Natural killer cell (primary cell): ENCODE results near the gene PFKP. TPM values are rescaled to one million over a fixed set of nuclear protein-coding genes. Genes with fewer than 3 reads are reported as not detected.

Experiments
- ATAC-seq, 3 donors: fragments of 150-1000 bp in 2 of 3; fragments of 200-7000 bp in 1 of 3; cut with Tn5 transposase; 1 replicate in 1 of 3; 2 replicates in 2 of 3; pipeline ENCODE4 v1.10.0; 2021; ENCODE audit warnings: mild to moderate bottlenecking in 2 of 3, moderate library complexity in 2 of 3
- DNase-seq, 2 donors: peaks; one replicate each; pipeline versions ENCODE4 v3.0.0 to v3.0.0-alpha.2; 2013 to 2021; ENCODE audit warnings: mixed read lengths in 1 of 2
- H3K27ac ChIP-seq: one replicate; pipeline ENCODE4 v1.5.1; 2013; ENCODE audit warnings: mild to moderate bottlenecking, low read length
- H3K27me3 ChIP-seq: one replicate; pipeline ENCODE4 v1.6.1; 2013; ENCODE audit warnings: low read length; ENCODE audit not compliant: control insufficient read depth, insufficient read depth
- H3K36me3 ChIP-seq: one replicate; pipeline ENCODE4 v1.6.1; 2013; ENCODE audit warnings: low read length; ENCODE audit not compliant: control insufficient read depth, insufficient read depth
- H3K4me1 ChIP-seq: one replicate; pipeline ENCODE4 v1.6.1; 2013; ENCODE audit warnings: low read length; ENCODE audit not compliant: control insufficient read depth, insufficient read depth
- H3K4me3 ChIP-seq: one replicate; pipeline ENCODE4 v1.5.1; 2013; ENCODE audit warnings: low read length
- H3K9me3 ChIP-seq: one replicate; pipeline ENCODE4 v1.6.1; 2013; ENCODE audit warnings: low read length; ENCODE audit not compliant: control insufficient read depth, insufficient read depth
- H3K27ac Mint-ChIP-seq, 2 donors: one replicate each; pipeline ENCODE4 v1.8.0; 2022; ENCODE audit warnings: mild to moderate bottlenecking in 2 of 2, mixed read lengths in 2 of 2, moderate library complexity in 1 of 2
- H3K27me3 Mint-ChIP-seq, 2 donors: one replicate each; pipeline ENCODE4 v1.8.0; 2022; ENCODE audit warnings: low read depth in 2 of 2, mixed read lengths in 2 of 2
- H3K36me3 Mint-ChIP-seq: one replicate; pipeline ENCODE4 v1.8.0; 2022; ENCODE audit warnings: mixed read lengths
- H3K4me1 Mint-ChIP-seq, 2 donors: one replicate each; pipeline ENCODE4 v1.8.0; 2022; ENCODE audit warnings: mixed read lengths in 2 of 2
- H3K4me3 Mint-ChIP-seq: one replicate; pipeline ENCODE4 v1.8.0; 2022; ENCODE audit warnings: mild to moderate bottlenecking, moderate library complexity, mixed read lengths
- H3K9me3 Mint-ChIP-seq, 2 donors: one replicate each; pipeline ENCODE4 v1.8.0; 2022; ENCODE audit warnings: mixed read lengths in 2 of 2
- CTCF ChIP-seq: fragments of 200-600 bp; IDR thresholded peaks from one replicate; pipeline ENCODE4 v1.8.0; 2022; ENCODE audit warnings: antibody characterized with exemption
- WGBS: methylation state at CpG from one replicate; pipeline ENCODE4 v1.1.7; 2013; ENCODE audit warnings: missing lambda C conversion rate; ENCODE audit not compliant: insufficient coverage; 5-methylcytosine and 5-hydroxymethylcytosine counted together
- intact Hi-C: fragments of 100-400 bp; cut with micrococcal nuclease; formaldehyde crosslinking; loops from one replicate; pipeline ENCODE4 v1.14.2; 2022
- total RNA-seq, 4 donors: library from RNA; stranded (reverse); fragments of 120-200 nt in 1 of 4; gene quantifications; one replicate each; pipeline versions ENCODE4 v1.2.3 to v1.2.4, GENCODE V29; 2013 to 2022

PFKP gene
- total RNA-seq, 3 donors from 2014 or later (not counting 1 experiment from before 2014, with no cell fraction given), result 43.9 to 62.4 (median 47.4) TPM

DNA sequence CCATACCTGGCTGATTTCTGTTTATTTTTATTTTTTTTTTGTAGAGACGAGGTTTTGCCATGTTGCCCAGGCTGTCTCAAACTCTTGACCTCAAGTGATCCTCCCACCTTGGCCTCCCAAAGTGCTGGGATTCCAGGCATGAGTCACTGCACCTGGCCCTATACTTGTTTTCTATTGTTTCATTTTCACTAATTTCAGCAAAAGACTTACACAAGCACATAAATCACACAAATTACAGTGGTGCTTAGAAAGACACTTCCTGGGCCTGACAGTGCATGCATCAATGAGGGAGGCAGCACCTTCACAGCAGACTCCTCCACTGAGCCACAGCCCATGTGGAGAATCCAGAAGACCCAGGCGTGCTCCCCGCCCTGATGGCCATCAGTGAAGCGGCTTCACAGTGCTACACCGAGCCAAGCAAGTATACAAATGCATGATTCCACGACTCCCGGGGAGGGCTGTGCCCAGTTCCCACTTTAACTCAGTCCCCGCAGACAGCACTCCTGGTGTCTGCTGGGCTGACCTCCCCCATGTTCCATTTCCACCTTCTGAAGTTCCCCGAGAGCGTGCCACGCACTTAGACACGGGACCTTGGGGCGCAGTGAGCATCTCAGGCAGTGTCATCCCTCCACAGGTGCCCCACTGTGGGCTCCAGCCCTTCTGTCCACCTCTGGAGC is 84.7 kb downstream of the PFKP start:
- H3K9me3 ChIP-seq, result no peaks in the 10 kb centered on the region
- WGBS, result 97% methylated on average over 13 of the region's 13 CpGs
- DNase-seq, result no peak
- no peak overlapping the region for H3K27ac ChIP-seq
- Mint-ChIP-seq H3K36me3 (peaks cover 37% of the 10 kb centered on the region), H3K27me3 (no peaks in the 10 kb centered on the region), H3K4me3 (no peak overlapping the region), H3K4me1 (peaks cover 0 to 9% of the 10 kb centered on the region in 2 donors), H3K9me3 (no peaks in the 10 kb centered on the region), H3K27ac (peak overlapping the region in 1 of 2 donors; percentile 3)
- no peaks in the 10 kb centered on the region for H3K4me1 ChIP-seq
- no peak for TF ChIP-seq CTCF
- no peak for ATAC-seq
- peaks cover 78% of the 10 kb centered on the region for H3K36me3 ChIP-seq
- no peak overlapping the region for H3K4me3 ChIP-seq
- intact Hi-C loops, result no loop called here
- no peaks in the 10 kb centered on the region for H3K27me3 ChIP-seq

DNA sequence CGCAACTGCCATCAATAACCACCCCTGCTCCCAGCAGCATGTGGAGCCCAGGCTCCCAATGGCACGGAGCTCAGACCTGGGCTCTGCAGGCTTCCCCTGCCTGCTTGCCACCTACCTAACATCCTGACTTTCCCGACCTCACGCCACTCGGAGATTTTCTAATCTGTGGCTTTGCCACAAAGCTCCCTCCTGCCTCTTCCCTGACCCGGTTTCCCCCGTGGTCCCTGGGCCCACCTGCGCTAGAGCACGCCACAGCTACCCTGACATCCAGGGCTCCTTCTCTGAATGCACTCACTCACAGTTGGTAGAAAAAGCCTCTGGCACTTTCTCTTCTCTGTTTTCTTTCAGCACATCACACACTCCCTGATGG is 85.2 kb downstream of the PFKP start:
- Mint-ChIP-seq H3K27ac (peak overlapping the region in 1 of 2 donors; percentile 3), H3K9me3 (no peaks in the 10 kb centered on the region), H3K36me3 (peaks cover 41% of the 10 kb centered on the region), H3K27me3 (no peaks in the 10 kb centered on the region), H3K4me3 (no peak overlapping the region), H3K4me1 (peaks cover 0 to 9% of the 10 kb centered on the region in 2 donors)
- H3K27ac ChIP-seq, result no peak overlapping the region
- peaks cover 79% of the 10 kb centered on the region for H3K36me3 ChIP-seq
- 87% methylated on average over 9 of the region's 9 CpGs for WGBS
- no peaks in the 10 kb centered on the region for H3K4me1 ChIP-seq
- intact Hi-C loops, result no loop called here
- no peak overlapping the region for H3K4me3 ChIP-seq
- ATAC-seq (no peak), DNase-seq (no peak)
- H3K27me3 ChIP-seq, result no peaks in the 10 kb centered on the region
- no peak for TF ChIP-seq CTCF
- H3K9me3 ChIP-seq, result no peaks in the 10 kb centered on the region

DNA sequence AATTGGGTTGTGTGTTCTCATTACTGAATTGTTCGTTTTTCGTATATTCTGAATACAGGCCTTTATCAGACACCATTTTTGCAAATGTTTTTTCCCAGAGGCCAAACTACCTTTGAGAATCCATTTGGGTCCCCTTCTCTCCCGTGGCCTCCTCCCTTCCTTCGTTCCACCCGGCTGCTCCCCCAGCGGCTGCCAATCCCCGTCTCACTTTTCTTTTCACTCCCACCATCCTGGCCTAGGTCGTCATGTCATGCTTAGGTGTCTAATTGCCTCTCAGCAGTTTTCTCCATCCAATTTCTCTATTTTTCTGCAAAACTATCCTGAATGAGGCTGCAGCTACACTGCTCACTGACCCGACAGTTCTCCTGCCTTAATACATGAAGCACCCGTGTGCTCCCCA is 87.3 kb downstream of the PFKP start:
- TF ChIP-seq CTCF, result no peak
- Mint-ChIP-seq H3K27me3 (no peaks in the 10 kb centered on the region), H3K9me3 (no peaks in the 10 kb centered on the region), H3K4me3 (no peak overlapping the region), H3K36me3 (peaks cover 59% of the 10 kb centered on the region), H3K4me1 (peaks cover 0 to 9% of the 10 kb centered on the region in 2 donors), H3K27ac (no peak overlapping the region)
- 96% methylated on average over 10 of the region's 10 CpGs for WGBS
- H3K27me3 ChIP-seq, result no peaks in the 10 kb centered on the region
- DNase-seq (no peak), ATAC-seq (no peak)
- peaks cover 80% of the 10 kb centered on the region for H3K36me3 ChIP-seq
- intact Hi-C loops, result no loop called here
- H3K4me1 ChIP-seq, result no peaks in the 10 kb centered on the region
- no peaks in the 10 kb centered on the region for H3K9me3 ChIP-seq
- H3K27ac ChIP-seq, result no peak overlapping the region
- H3K4me3 ChIP-seq, result no peak overlapping the region

GRCh38 chr10:3159152-3159551 is 91.8 kb downstream of the PFKP start:
- H3K4me1 ChIP-seq, result no peaks in the 10 kb centered on the region
- Mint-ChIP-seq H3K4me1 (no peaks in the 10 kb centered on the region), H3K36me3 (peaks cover 54% of the 10 kb centered on the region), H3K9me3 (no peaks in the 10 kb centered on the region), H3K27me3 (no peaks in the 10 kb centered on the region), H3K27ac (no peak overlapping the region), H3K4me3 (no peak overlapping the region)
- H3K36me3 ChIP-seq, result peaks cover 81% of the 10 kb centered on the region
- no peak overlapping the region for H3K4me3 ChIP-seq
- no peak overlapping the region for H3K27ac ChIP-seq
- DNase-seq, result no peak
- TF ChIP-seq CTCF, result no peak
- no peaks in the 10 kb centered on the region for H3K9me3 ChIP-seq
- intact Hi-C loops, result no loop called here
- no peak for ATAC-seq
- 97% methylated on average over 7 of the region's 10 CpGs for WGBS
- H3K27me3 ChIP-seq, result no peaks in the 10 kb centered on the region
